ENCODE results near the gene IGSF11. TPM values are rescaled to one million over a fixed set of nuclear protein-coding genes. Genes with fewer than 3 reads are reported as not detected.

Gene IGSF11
- polyA plus RNA-seq, 3 donors = not detected

DNA sequence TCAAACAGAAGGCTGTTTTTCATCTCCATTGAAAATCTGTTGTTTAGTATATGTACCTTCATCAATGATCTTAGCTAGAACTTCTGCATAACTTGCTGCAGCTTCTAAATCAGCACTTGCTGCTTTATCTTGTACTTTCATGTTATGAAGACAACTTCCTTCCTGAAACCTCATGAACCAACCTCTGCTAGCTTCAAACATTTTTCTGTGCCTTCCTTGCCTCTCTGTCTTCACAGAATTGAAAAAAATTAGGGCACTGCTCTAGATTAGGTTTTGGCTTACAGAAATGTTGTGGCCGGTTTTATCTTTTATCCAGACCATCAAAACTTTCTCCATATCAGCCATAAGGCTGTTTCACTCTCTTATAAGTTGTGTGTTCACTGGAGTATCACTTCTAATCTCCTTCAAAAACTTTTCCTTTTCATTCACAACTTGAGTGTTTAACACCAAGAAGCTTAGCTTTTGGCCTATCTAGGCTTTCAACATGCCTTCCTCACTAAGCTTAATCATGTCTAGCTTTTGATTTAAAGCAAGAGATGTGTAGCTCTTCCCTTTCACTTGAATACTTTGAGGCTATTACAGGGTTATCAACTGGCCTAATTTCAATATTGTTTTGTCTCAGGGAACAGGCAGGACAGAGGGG, 78.6 kb downstream of the IGSF11 start:
- H3K4me3 Mint-ChIP-seq = no peak overlapping the region
- Histone ChIP-seq H4K20me1 (ENCODE audit: insufficient read depth, low read length) (no peaks in the 10 kb centered on the region), H3K79me2 (ENCODE audit: insufficient read depth, low read length) (no peaks in the 10 kb centered on the region), H2AFZ (ENCODE audit: insufficient read depth, low read depth, low read length, poor library complexity, severe bottlenecking) (no peak overlapping the region), H3K36me3 (replicated peaks in 1 of 2; ENCODE audit: control insufficient read depth in 1 of 2, insufficient read depth in 2 of 2, low read length in 2 of 2) (no peaks in the 10 kb centered on the region), H3K4me2 (replicated peaks; ENCODE audit: extremely low read depth, low read length, poor library complexity, severe bottlenecking) (no peak overlapping the region), H3K27me3 (ENCODE audit: control insufficient read depth in 2 of 2, insufficient read depth in 2 of 2, low read length in 2 of 2) (no peaks in the 10 kb centered on the region), H3K9me3 (replicated peaks in 1 of 2; ENCODE audit: control insufficient read depth in 1 of 2, insufficient read depth in 1 of 2, low read length in 2 of 2) (peaks cover 0 to 4% of the 10 kb centered on the region in 2 donors), H3K9ac (ENCODE audit: insufficient read depth, low read length, poor library complexity, severe bottlenecking) (no peak overlapping the region), H3K4me3 (replicated peaks in 1 of 3; ENCODE audit: low read depth in 2 of 3, low read length in 3 of 3) (no peak overlapping the region), H3K27ac (ENCODE audit: low read depth in 1 of 2, low read length in 2 of 2) (no peak overlapping the region), H3K4me1 (ENCODE audit: control insufficient read depth in 1 of 2, insufficient read depth in 2 of 2, low read length in 2 of 2) (no peaks in the 10 kb centered on the region)
- H3K27me3 Mint-ChIP-seq (ENCODE audit: low read depth in 3 of 3) = no peaks in the 10 kb centered on the region
- no peak for DNase-seq
- H3K36me3 Mint-ChIP-seq = no peaks in the 10 kb centered on the region
- TF ChIP-seq, protein P1, sequence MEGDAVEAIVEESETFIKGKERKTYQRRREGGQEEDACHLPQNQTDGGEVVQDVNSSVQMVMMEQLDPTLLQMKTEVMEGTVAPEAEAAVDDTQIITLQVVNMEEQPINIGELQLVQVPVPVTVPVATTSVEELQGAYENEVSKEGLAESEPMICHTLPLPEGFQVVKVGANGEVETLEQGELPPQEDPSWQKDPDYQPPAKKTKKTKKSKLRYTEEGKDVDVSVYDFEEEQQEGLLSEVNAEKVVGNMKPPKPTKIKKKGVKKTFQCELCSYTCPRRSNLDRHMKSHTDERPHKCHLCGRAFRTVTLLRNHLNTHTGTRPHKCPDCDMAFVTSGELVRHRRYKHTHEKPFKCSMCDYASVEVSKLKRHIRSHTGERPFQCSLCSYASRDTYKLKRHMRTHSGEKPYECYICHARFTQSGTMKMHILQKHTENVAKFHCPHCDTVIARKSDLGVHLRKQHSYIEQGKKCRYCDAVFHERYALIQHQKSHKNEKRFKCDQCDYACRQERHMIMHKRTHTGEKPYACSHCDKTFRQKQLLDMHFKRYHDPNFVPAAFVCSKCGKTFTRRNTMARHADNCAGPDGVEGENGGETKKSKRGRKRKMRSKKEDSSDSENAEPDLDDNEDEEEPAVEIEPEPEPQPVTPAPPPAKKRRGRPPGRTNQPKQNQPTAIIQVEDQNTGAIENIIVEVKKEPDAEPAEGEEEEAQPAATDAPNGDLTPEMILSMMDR (IDR thresholded peaks at IDR 0.05) = no peak
- H3K4me1 Mint-ChIP-seq = no peaks in the 10 kb centered on the region
- intact Hi-C loops (cut with micrococcal nuclease) = no loop called here
- H3K9me3 Mint-ChIP-seq = peaks cover 2 to 11% (median 3%) of the 10 kb centered on the region in 7 donors
- H3K27ac Mint-ChIP-seq = no peak overlapping the region
- WGBS (ENCODE audit: insufficient coverage) = no CpG with 5 or more reads among the region's 1 CpG

DNA sequence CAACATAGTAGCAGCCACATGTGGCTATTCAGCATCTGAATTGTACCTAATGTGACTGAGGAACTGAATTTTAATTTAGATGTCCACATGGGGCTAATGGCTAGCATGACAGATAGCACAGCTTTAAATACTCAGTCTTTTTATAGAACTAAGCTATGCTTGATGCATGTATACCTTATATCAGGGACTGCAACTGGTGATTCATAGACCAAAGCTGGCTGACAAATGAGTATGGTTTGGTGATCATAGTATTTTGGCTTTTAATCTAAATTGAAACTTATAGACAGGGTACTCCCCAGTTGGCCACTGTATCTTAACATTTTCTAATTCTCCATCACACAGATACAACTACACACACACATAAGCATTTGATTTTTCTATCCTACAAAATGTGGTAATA, 83.6 kb downstream of the IGSF11 start:
- H3K9me3 ChIP-seq (replicated peaks in 1 of 2; ENCODE audit: control insufficient read depth in 1 of 2, insufficient read depth in 1 of 2, low read length in 2 of 2) = peaks cover 0 to 4% of the 10 kb centered on the region in 2 donors
- TF ChIP-seq, protein P1 (IDR thresholded peaks at IDR 0.05) = no peak
- intact Hi-C loops (cut with micrococcal nuclease) = no loop called here
- H3K9ac ChIP-seq (ENCODE audit: insufficient read depth, low read length, poor library complexity, severe bottlenecking) = no peak overlapping the region
- DNase-seq = no peak
- H3K27ac ChIP-seq (ENCODE audit: low read depth in 1 of 2, low read length in 2 of 2) = no peak overlapping the region
- Mint-ChIP-seq H3K4me1 (no peaks in the 10 kb centered on the region), H3K36me3 (no peaks in the 10 kb centered on the region), H3K27ac (no peak overlapping the region), H3K9me3 (peaks cover 0 to 3% (median 0%) of the 10 kb centered on the region in 7 donors), H3K27me3 (ENCODE audit: low read depth in 3 of 3) (no peaks in the 10 kb centered on the region), H3K4me3 (no peak overlapping the region)
- H3K27me3 ChIP-seq (ENCODE audit: control insufficient read depth in 2 of 2, insufficient read depth in 2 of 2, low read length in 2 of 2) = no peaks in the 10 kb centered on the region
- no peaks in the 10 kb centered on the region for H3K36me3 ChIP-seq (replicated peaks in 1 of 2; ENCODE audit: control insufficient read depth in 1 of 2, insufficient read depth in 2 of 2, low read length in 2 of 2)
- no peaks in the 10 kb centered on the region for H3K79me2 ChIP-seq (ENCODE audit: insufficient read depth, low read length)
- no peak overlapping the region for H3K4me3 ChIP-seq (replicated peaks in 1 of 3; ENCODE audit: low read depth in 2 of 3, low read length in 3 of 3)
- H3K4me1 ChIP-seq (ENCODE audit: control insufficient read depth in 1 of 2, insufficient read depth in 2 of 2, low read length in 2 of 2) = no peaks in the 10 kb centered on the region
- H4K20me1 ChIP-seq (ENCODE audit: insufficient read depth, low read length) = no peaks in the 10 kb centered on the region
- H3K4me2 ChIP-seq (replicated peaks; ENCODE audit: extremely low read depth, low read length, poor library complexity, severe bottlenecking) = no peak overlapping the region
- no peak overlapping the region for H2AFZ ChIP-seq (ENCODE audit: insufficient read depth, low read depth, low read length, poor library complexity, severe bottlenecking)
